ES-I3 (cell line): ENCODE measurements around the gene TMEM134.
"Not testable (repeated sequence)": the region's sequence is repeated elsewhere in the genome, so short reads cannot be mapped to it uniquely, and the experiment has no call there.

ENCODE experiments used
- H3K36me3 ChIP-seq: 2 replicates; pipeline ENCODE4 v1.6.1; 2013; ENCODE audit warnings: mild to moderate bottlenecking, low read length, control low read depth, moderate library complexity; ENCODE audit not compliant: insufficient read depth
- H3K4me1 ChIP-seq: 2 replicates; pipeline ENCODE4 v1.6.1; 2013; ENCODE audit warnings: mild to moderate bottlenecking, control low read depth, low read length; ENCODE audit not compliant: insufficient read depth
- H3K9ac ChIP-seq: 2 replicates; pipeline ENCODE4 v1.6.1; 2013; ENCODE audit warnings: low read depth, mild to moderate bottlenecking, low read length, moderate library complexity
- H3K9me3 ChIP-seq: 2 replicates; pipeline ENCODE4 v1.6.1; 2013; ENCODE audit warnings: mild to moderate bottlenecking, low read length, moderate library complexity; ENCODE audit not compliant: control insufficient read depth, insufficient read depth

The TMEM134 gene

GRCh38 chr11:67436459-67437081 is 32.5 kb downstream of the TMEM134 start:
- H3K9ac ChIP-seq = no peak overlapping the region
- H3K36me3 ChIP-seq = 0 out of 2 replicates have a peak, but pooled peaks cover 6% of the 10 kb centered on the region
- H3K9me3 ChIP-seq = no peaks in the 10 kb centered on the region
- H3K4me1 ChIP-seq = peaks cover 17% of the 10 kb centered on the region; the same call in 1 of the 2 replicates

- no peak overlapping the region for H3K9ac ChIP-seq
- no peaks in the 10 kb centered on the region for H3K9me3 ChIP-seq
- H3K36me3 ChIP-seq = peaks cover 6% of the 10 kb centered on the region; the same call in 1 of the 2 replicates
- peaks cover 17% of the 10 kb centered on the region; the same call in 1 of the 2 replicates for H3K4me1 ChIP-seq
Measured at GRCh38 chr11:67435727-67436458, 33.2 kb downstream of the TMEM134 start.

GRCh38 chr11:67435031-67435726 is 33.9 kb downstream of the TMEM134 start:
- H3K4me1 ChIP-seq = peaks cover 17% of the 10 kb centered on the region; the same call in 1 of the 2 replicates

GRCh38 chr11:67434395-67434881 is 34.6 kb downstream of the TMEM134 start:
- no peak overlapping the region for H3K9ac ChIP-seq
- peaks cover 6% of the 10 kb centered on the region; the same call in 1 of the 2 replicates for H3K36me3 ChIP-seq
- H3K4me1 ChIP-seq = peaks cover 17% of the 10 kb centered on the region; the same call in 1 of the 2 replicates
- H3K9me3 ChIP-seq = no peaks in the 10 kb centered on the region

More at GRCh38 chr11:67435031-67435726, 33.9 kb downstream of the TMEM134 start:
- peaks cover 6% of the 10 kb centered on the region; the same call in 1 of the 2 replicates for H3K36me3 ChIP-seq
- no peaks in the 10 kb centered on the region for H3K9me3 ChIP-seq
- H3K9ac ChIP-seq = no peak overlapping the region

GRCh38 chr11:67433536-67434394 is 35.3 kb downstream of the TMEM134 start:
- no peaks in the 10 kb centered on the region for H3K9me3 ChIP-seq
- H3K36me3 ChIP-seq = peaks cover 6% of the 10 kb centered on the region; the same call in 1 of the 2 replicates
- H3K9ac ChIP-seq = no peak overlapping the region
- peaks cover 17% of the 10 kb centered on the region; the same call in 1 of the 2 replicates for H3K4me1 ChIP-seq

- Histone ChIP-seq H3K9me3 (no peaks in the 10 kb centered on the region), H3K4me1 (peaks cover 15% of the 10 kb centered on the region; the same call in 1 of the 2 replicates), H3K9ac (no peak overlapping the region), H3K36me3 (peaks cover 4% of the 10 kb centered on the region; the same call in 1 of the 2 replicates)
Measured at GRCh38 chr11:67432655-67433349, 36.2 kb downstream of the TMEM134 start.

- no peaks in the 10 kb centered on the region for H3K9me3 ChIP-seq
- peaks cover 2% of the 10 kb centered on the region; the same call in 1 of the 2 replicates for H3K36me3 ChIP-seq
- no peak overlapping the region for H3K9ac ChIP-seq
- peaks cover 5% of the 10 kb centered on the region; the same call in 1 of the 2 replicates for H3K4me1 ChIP-seq
Measured at GRCh38 chr11:67431346-67432249, 37.5 kb downstream of the TMEM134 start.

GRCh38 chr11:67429722-67430121 is 39.3 kb downstream of the TMEM134 start:
- no peak overlapping the region for H3K9ac ChIP-seq
- H3K4me1 ChIP-seq = no peaks in the 10 kb centered on the region
- H3K9me3 ChIP-seq = no peaks in the 10 kb centered on the region
- H3K36me3 ChIP-seq = peaks cover 2% of the 10 kb centered on the region; the same call in 1 of the 2 replicates

GRCh38 chr11:67429038-67429668 is 39.9 kb downstream of the TMEM134 start:
- Histone ChIP-seq H3K36me3 (peaks cover 2% of the 10 kb centered on the region; the same call in 1 of the 2 replicates), H3K4me1 (no peaks in the 10 kb centered on the region; the same call in 1 of the 2 replicates), H3K9me3 (no peaks in the 10 kb centered on the region), H3K9ac (peak overlapping the region; percentile 81)

GRCh38 chr11:67428052-67429001 is 40.7 kb downstream of the TMEM134 start, which contains the start of gene RPS6KB2:
TSS of gene RPS6KB2 (plus strand) at chr11:67428494. CDS start at chr11:67428546, 52 bp downstream.
- Histone ChIP-seq H3K9me3 (no peaks in the 10 kb centered on the region), H3K9ac (peak within 1 kb of the TSS; percentile 81), H3K4me1 (no peaks in the 10 kb centered on the region; the same call in 1 of the 2 replicates), H3K36me3 (peaks cover 2% of the 10 kb centered on the region; the same call in 1 of the 2 replicates)

- H3K9me3 ChIP-seq, H3K4me1 ChIP-seq, H3K36me3 ChIP-seq: not testable (repeated sequence)
- H3K9ac ChIP-seq = peak overlapping the region; percentile 81
Measured at GRCh38 chr11:67427364-67427859, 41.6 kb downstream of the TMEM134 start.
